OCI-LY3 (cell line): Measurements from ENCODE around the gene DENND1C.

Source experiments
- H2AFZ ChIP-seq: fragments of 200-600, 300-600 bp; shearing (Covaris generic); 2 replicates; pipeline ENCODE4 v1.6.0; 2014; ENCODE audit warnings: antibody characterized with exemption, low read depth, low read length
- H3K27ac ChIP-seq: fragments of 200-600, 300-600 bp; sonication (generic); 2 replicates; pipeline ENCODE4 v1.5.1; 2014; ENCODE audit warnings: mild to moderate bottlenecking, low read length, moderate library complexity, mixed read lengths
- H3K27me3 ChIP-seq: fragments of 200-600, 300-600 bp; sonication (generic); 2 replicates; pipeline ENCODE4 v1.6.1; 2014; ENCODE audit warnings: low read depth, low read length, mixed read lengths
- H3K36me3 ChIP-seq: fragments of 200-600, 300-600 bp; sonication (generic); replicated peaks from 2 replicates; pipeline ENCODE3; 2014; ENCODE audit warnings: low read depth, low read length, mixed read lengths
- H3K4me1 ChIP-seq: fragments of 300-600, 200-600 bp; sonication (generic); 2 replicates; pipeline ENCODE4 v1.6.1; 2014; ENCODE audit warnings: low read length, mixed read lengths
- H3K4me2 ChIP-seq: fragments of 200-600, 300-600 bp; sonication (generic); 2 replicates; pipeline ENCODE4 v1.6.1; 2014; ENCODE audit warnings: low read length, mixed read lengths
- H3K4me3 ChIP-seq: fragments of 300-600, 200-600 bp; sonication (generic); 2 replicates; pipeline ENCODE4 v1.5.1; 2014; ENCODE audit warnings: antibody characterized with exemption, mild to moderate bottlenecking, low read length, moderate library complexity
- H3K79me2 ChIP-seq: fragments of 300-600, 200-600 bp; shearing (Covaris generic); 2 replicates; pipeline ENCODE4 v1.6.1; 2014; ENCODE audit warnings: mild to moderate bottlenecking, low read length, mixed read lengths
- H3K9ac ChIP-seq: fragments of 300-600, 200-600 bp; shearing (Covaris generic); 2 replicates; pipeline ENCODE4 v1.6.0; 2014; ENCODE audit warnings: mild to moderate bottlenecking, low read length, moderate library complexity
- H3K9me3 ChIP-seq: fragments of 200-600, 300-600 bp; shearing (Covaris generic); 2 replicates; pipeline ENCODE4 v1.6.1; 2014; ENCODE audit warnings: low read length, mixed read lengths; ENCODE audit not compliant: insufficient read depth
- H4K20me1 ChIP-seq: fragments of 200-600, 300-600 bp; sonication (generic); 2 replicates; pipeline ENCODE4 v1.6.1; 2016; ENCODE audit warnings: low read length, mixed read lengths; ENCODE audit not compliant: insufficient read depth
- CTCF ChIP-seq: fragments of 200-600, 300-600 bp; sonication (generic); IDR thresholded peaks from 2 replicates; pipeline ENCODE4 v1.5.1; 2014; ENCODE audit warnings: antibody characterized with exemption, low read length, low read depth
- EZH2phosphoT487 ChIP-seq: fragments of 200-600 bp; shearing (Covaris generic); IDR thresholded peaks from 2 replicates; pipeline ENCODE4 v1.6.1; 2018; ENCODE audit warnings: antibody characterized with exemption, mixed run types, low read depth

DENND1C gene

GRCh38 chr19:6529351-6529750, 47.8 kb upstream of the DENND1C start:
- Histone ChIP-seq H3K36me3 (peaks cover 27% of the 10 kb centered on the region), H3K79me2 (peaks cover 43% of the 10 kb centered on the region), H4K20me1 (peaks cover 27% of the 10 kb centered on the region), H3K4me1 (peaks cover 49% of the 10 kb centered on the region), H3K27ac (peak overlapping the region; percentile 96), H3K9ac (peak overlapping the region; percentile 99), H3K27me3 (no peaks in the 10 kb centered on the region), H2AFZ (no peak overlapping the region), H3K4me2 (peak overlapping the region; percentile 97), H3K4me3 (peak overlapping the region; percentile 99), H3K9me3 (no peaks in the 10 kb centered on the region)
- TF ChIP-seq EZH2phosphoT487 (no peak), CTCF (no peak)

- peak overlapping the region; percentile 97 for H3K4me2 ChIP-seq
- peak overlapping the region; percentile 96 for H3K27ac ChIP-seq
- H3K4me3 ChIP-seq, result peak overlapping the region; percentile 99
Measured at GRCh38 chr19:6528544-6529121, 47.0 kb upstream of the DENND1C start.

GRCh38 chr19:6527893-6528543, 46.4 kb upstream of the DENND1C start:
- peaks cover 35% of the 10 kb centered on the region for H3K79me2 ChIP-seq
- H3K4me2 ChIP-seq, result peak overlapping the region; percentile 97
- peak overlapping the region; percentile 49 for H2AFZ ChIP-seq
- H3K9me3 ChIP-seq, result no peaks in the 10 kb centered on the region
- H3K4me3 ChIP-seq, result peak overlapping the region; percentile 99
- no peak for TF ChIP-seq CTCF
- no peak for TF ChIP-seq EZH2phosphoT487
- H3K36me3 ChIP-seq, result peaks cover 20% of the 10 kb centered on the region
- peak overlapping the region; percentile 96 for H3K27ac ChIP-seq
- peaks cover 43% of the 10 kb centered on the region for H3K4me1 ChIP-seq
- H4K20me1 ChIP-seq, result peaks cover 18% of the 10 kb centered on the region
- peak overlapping the region; percentile 99 for H3K9ac ChIP-seq
- no peaks in the 10 kb centered on the region for H3K27me3 ChIP-seq

More at GRCh38 chr19:6528544-6529121, 47.0 kb upstream of the DENND1C start:
- H3K27me3 ChIP-seq, result no peaks in the 10 kb centered on the region
- peak overlapping the region; percentile 99 for H3K9ac ChIP-seq
- no peaks in the 10 kb centered on the region for H3K9me3 ChIP-seq
- H3K36me3 ChIP-seq, result peaks cover 21% of the 10 kb centered on the region
- no peak for TF ChIP-seq CTCF
- no peak for TF ChIP-seq EZH2phosphoT487
- H3K79me2 ChIP-seq, result peaks cover 37% of the 10 kb centered on the region
- peaks cover 45% of the 10 kb centered on the region for H3K4me1 ChIP-seq
- H4K20me1 ChIP-seq, result peaks cover 21% of the 10 kb centered on the region
- no peak overlapping the region for H2AFZ ChIP-seq

GRCh38 chr19:6524311-6524710, 42.7 kb upstream of the DENND1C start:
- Histone ChIP-seq H3K4me3 (no peak overlapping the region), H3K4me2 (no peak overlapping the region), H3K36me3 (no peaks in the 10 kb centered on the region), H2AFZ (no peak overlapping the region), H3K9me3 (no peaks in the 10 kb centered on the region), H3K4me1 (peaks cover 57% of the 10 kb centered on the region), H4K20me1 (no peaks in the 10 kb centered on the region), H3K27ac (no peak overlapping the region), H3K27me3 (no peaks in the 10 kb centered on the region), H3K9ac (no peak overlapping the region), H3K79me2 (no peaks in the 10 kb centered on the region; the same call in 1 of the 2 replicates)
- no peak for TF ChIP-seq CTCF
